Measurements from ENCODE around the gene CC2D2A.

Gene CC2D2A

DNA sequence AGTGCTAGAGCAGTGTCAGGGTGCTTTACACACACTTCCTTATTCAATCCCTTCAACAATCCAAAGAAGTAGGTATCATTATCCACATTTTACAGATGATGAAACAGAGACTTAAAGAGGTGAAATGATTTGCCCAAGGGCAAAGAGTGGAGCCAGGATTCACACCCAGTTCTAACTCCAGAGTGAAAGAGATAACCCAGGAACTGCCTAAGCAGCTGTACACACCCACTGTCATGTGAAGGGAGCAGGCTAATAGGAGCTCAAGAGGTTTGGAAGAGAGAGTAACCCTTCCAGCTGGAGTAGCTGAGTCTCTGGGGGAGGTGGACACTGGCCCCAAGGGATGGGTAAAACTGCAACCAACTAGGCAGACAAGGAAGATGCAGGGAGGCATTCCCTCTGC is 92.9 kb downstream of the CC2D2A start:
- DNase-seq, result no peak
- Histone ChIP-seq H3K27me3 (ENCODE audit: insufficient read depth, low read depth, severe bottlenecking) (no peaks in the 10 kb centered on the region), H3K27ac (no peak overlapping the region), H3K4me3 (ENCODE audit: low read depth, low read length) (no peak overlapping the region), H3K9me3 (ENCODE audit: severe bottlenecking) (no peaks in the 10 kb centered on the region), H3K36me3 (peaks cover 11% of the 10 kb centered on the region)
- TF ChIP-seq, protein P1, sequence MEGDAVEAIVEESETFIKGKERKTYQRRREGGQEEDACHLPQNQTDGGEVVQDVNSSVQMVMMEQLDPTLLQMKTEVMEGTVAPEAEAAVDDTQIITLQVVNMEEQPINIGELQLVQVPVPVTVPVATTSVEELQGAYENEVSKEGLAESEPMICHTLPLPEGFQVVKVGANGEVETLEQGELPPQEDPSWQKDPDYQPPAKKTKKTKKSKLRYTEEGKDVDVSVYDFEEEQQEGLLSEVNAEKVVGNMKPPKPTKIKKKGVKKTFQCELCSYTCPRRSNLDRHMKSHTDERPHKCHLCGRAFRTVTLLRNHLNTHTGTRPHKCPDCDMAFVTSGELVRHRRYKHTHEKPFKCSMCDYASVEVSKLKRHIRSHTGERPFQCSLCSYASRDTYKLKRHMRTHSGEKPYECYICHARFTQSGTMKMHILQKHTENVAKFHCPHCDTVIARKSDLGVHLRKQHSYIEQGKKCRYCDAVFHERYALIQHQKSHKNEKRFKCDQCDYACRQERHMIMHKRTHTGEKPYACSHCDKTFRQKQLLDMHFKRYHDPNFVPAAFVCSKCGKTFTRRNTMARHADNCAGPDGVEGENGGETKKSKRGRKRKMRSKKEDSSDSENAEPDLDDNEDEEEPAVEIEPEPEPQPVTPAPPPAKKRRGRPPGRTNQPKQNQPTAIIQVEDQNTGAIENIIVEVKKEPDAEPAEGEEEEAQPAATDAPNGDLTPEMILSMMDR (IDR thresholded peaks at IDR 0.05; ENCODE audit: low read depth, low read length), result no peak

DNA sequence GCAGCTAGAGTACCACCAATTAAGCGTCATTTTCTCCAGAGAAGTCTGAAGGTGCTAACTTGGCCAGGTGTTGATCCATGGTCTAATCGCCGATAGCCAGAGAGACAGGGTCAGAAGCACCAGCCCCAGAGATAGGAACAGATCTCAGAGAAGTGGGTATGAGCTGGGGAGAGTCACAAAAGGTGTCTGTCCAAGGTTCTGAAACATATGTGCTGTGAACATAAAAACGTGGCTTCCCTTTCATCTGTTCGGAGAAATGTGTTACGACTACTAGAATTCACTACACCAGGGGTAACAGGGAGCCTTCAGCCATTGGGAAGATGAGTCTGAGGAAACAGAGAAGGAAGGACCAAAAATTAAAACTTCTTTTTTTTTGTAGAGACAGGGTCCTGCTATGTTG is 94.2 kb downstream of the CC2D2A start:
- no peak for DNase-seq
- Histone ChIP-seq H3K4me3 (ENCODE audit: low read depth, low read length) (no peak overlapping the region), H3K27ac (no peak overlapping the region), H3K36me3 (peaks cover 22% of the 10 kb centered on the region), H3K27me3 (ENCODE audit: insufficient read depth, low read depth, severe bottlenecking) (no peaks in the 10 kb centered on the region), H3K9me3 (ENCODE audit: severe bottlenecking) (no peaks in the 10 kb centered on the region)
- TF ChIP-seq, protein P1 (IDR thresholded peaks at IDR 0.05; ENCODE audit: low read depth, low read length), result no peak

DNA sequence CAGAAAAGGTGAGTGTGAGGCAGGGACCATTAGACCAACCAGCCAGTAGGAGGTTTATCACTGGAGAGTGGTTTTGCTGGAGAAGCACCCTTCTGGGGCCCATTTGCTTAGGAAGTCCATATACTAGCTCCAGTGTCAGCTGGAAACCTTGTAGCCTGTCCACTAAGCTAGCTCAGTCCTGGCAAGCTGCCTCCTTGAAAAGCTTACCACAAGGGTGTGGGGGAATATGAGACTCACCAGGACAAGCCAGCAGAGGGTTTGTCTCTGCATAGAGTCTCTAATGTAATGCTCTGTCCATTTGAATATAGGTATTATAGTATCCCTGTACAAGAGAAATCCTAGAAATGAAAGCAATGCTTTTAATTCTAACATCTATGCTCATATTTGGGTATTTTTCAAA is 99.1 kb downstream of the CC2D2A start:
- no peak overlapping the region for H3K27ac ChIP-seq
- H3K9me3 ChIP-seq (ENCODE audit: severe bottlenecking), result no peaks in the 10 kb centered on the region
- DNase-seq, result no peak
- no peak overlapping the region for H3K4me3 ChIP-seq (ENCODE audit: low read depth, low read length)
- TF ChIP-seq, protein P1 (IDR thresholded peaks at IDR 0.05; ENCODE audit: low read depth, low read length), result no peak
- H3K27me3 ChIP-seq (ENCODE audit: insufficient read depth, low read depth, severe bottlenecking), result no peaks in the 10 kb centered on the region
- peaks cover 34% of the 10 kb centered on the region for H3K36me3 ChIP-seq

DNA sequence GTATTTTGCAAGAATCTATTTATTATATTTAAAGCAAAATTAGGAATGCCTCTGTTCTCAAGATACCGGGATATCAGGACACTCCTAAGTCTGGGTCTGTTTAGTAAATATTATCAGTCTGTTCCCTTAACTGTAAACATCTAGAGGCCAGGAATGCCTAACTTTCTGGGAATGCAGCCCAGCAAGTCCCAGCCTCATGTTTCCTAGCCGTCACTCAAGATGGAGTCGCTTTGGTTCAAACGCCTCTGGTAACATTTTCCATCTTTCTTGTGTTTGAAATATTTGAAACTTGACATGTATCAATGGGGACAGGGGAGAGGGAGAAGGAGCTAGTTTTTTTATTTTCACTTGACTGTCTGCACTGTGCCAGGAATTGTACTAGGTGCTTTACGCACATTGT is 100.1 kb downstream of the CC2D2A start:
- Histone ChIP-seq H3K9me3 (ENCODE audit: severe bottlenecking) (no peaks in the 10 kb centered on the region), H3K27ac (no peak overlapping the region), H3K27me3 (ENCODE audit: insufficient read depth, low read depth, severe bottlenecking) (no peaks in the 10 kb centered on the region), H3K36me3 (peaks cover 34% of the 10 kb centered on the region), H3K4me3 (ENCODE audit: low read depth, low read length) (no peak overlapping the region)
- TF ChIP-seq, protein P1 (IDR thresholded peaks at IDR 0.05; ENCODE audit: low read depth, low read length), result no peak
- no peak for DNase-seq

DNA sequence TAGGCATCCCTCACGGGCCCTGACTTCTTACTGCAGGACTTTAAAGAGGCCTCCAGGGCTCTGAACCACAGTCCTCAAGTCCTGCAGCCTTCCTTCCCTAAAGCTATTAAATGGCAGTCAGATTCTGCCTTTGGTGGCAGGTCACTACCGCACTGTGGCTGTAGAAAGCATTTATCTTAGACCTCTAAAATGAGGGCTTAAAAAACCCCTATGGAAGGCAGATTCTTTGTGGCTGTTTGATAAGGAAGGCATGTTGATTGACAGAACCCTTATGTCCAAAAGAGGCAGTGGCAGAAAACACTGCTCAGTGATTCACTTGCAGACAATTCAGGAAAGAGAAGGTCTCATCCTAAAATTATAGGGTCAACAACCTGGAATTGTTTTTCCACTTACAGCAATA is 106.3 kb downstream of the CC2D2A start:
- Histone ChIP-seq H3K36me3 (peaks cover 9% of the 10 kb centered on the region), H3K27me3 (ENCODE audit: insufficient read depth, low read depth, severe bottlenecking) (no peaks in the 10 kb centered on the region), H3K27ac (no peak overlapping the region), H3K4me3 (ENCODE audit: low read depth, low read length) (no peak overlapping the region), H3K9me3 (ENCODE audit: severe bottlenecking) (no peaks in the 10 kb centered on the region)
- TF ChIP-seq, protein P1 (IDR thresholded peaks at IDR 0.05; ENCODE audit: low read depth, low read length), result no peak
- no peak for DNase-seq

DNA sequence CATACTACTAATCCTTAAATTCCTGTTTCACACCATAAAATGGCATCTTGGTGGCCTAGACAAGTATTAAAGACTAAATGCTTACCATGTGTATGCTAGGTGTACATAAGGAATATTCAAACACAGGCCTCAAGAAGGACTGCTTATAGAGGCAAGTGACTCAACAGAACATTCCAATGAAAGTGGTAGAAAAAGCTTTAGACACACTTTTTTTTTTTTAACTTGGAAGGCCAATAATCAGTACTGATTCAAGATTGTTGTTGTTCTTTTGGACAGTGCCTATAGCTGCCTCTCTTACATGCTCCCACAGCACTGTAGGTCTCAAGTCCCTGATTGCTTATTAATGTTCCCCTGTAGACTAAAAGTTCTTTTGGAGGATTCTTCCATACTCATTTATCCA is 107.8 kb downstream of the CC2D2A start:
- H3K4me3 ChIP-seq (ENCODE audit: low read depth, low read length), result no peak overlapping the region
- TF ChIP-seq, protein P1 (IDR thresholded peaks at IDR 0.05; ENCODE audit: low read depth, low read length), result no peak

More for the DNA sequence above, 107.8 kb downstream of the CC2D2A start:
- Histone ChIP-seq H3K9me3 (ENCODE audit: severe bottlenecking) (no peaks in the 10 kb centered on the region), H3K27me3 (ENCODE audit: insufficient read depth, low read depth, severe bottlenecking) (no peaks in the 10 kb centered on the region), H3K36me3 (peaks cover 9% of the 10 kb centered on the region), H3K27ac (no peak overlapping the region)
- DNase-seq, result no peak
